H1 (cell line): ENCODE measurements around the gene OBSCN. TPM values are rescaled to one million over a fixed set of nuclear protein-coding genes. Genes with fewer than 3 reads are reported as not detected.

Experiments used
- CTCF ChIA-PET: fragments of 300-600 bp; sonication (Branson Sonifier 250); formaldehyde crosslinking; loops from one replicate; lab custom pipeline; 2021; ENCODE audit not compliant: partially characterized antibody; lab: Charles Lee
- POLR2A ChIA-PET: fragments of 300-600 bp; sonication (Branson Sonifier 250); formaldehyde crosslinking; loops from one replicate; lab custom pipeline; 2021; ENCODE audit warnings: inconsistent platforms; ENCODE audit not compliant: partially characterized antibody; lab: Charles Lee
- DNase-seq, 2 experiments: peaks; one replicate each; pipeline versions ENCODE4 v3.0.0 to v3.0.0-alpha.2; 2010 to 2022; ENCODE audit warnings: low spot score in 2 of 2, low read depth in 1 of 2, mixed read lengths in 1 of 2
- FAIRE-seq: peaks from 2 replicates; lab custom pipeline; 2011; peaks lifted over from hg19 to GRCh38; lab: Jason Lieb, UNC
- H2AFZ ChIP-seq: 2 replicates; pipeline ENCODE4 v1.8.1; 2012; ENCODE audit warnings: low read length, inconsistent platforms
- H2AK5ac ChIP-seq: 2 replicates; pipeline ENCODE4 v1.6.1; 2013; ENCODE audit warnings: low read depth, low read length
- H2BK120ac ChIP-seq: replicated peaks from 2 replicates; pipeline ENCODE3; 2013; ENCODE audit warnings: low read depth, low read length, inconsistent platforms
- H2BK12ac ChIP-seq: 2 replicates; pipeline ENCODE4 v1.6.1; 2013; ENCODE audit warnings: low read depth, low read length
- H2BK15ac ChIP-seq: 2 replicates; pipeline ENCODE4 v1.6.1; 2013; ENCODE audit warnings: low read length
- H2BK20ac ChIP-seq: 2 replicates; pipeline ENCODE4 v1.6.1; 2013; ENCODE audit warnings: low read length
- H2BK5ac ChIP-seq: 2 replicates; pipeline ENCODE4 v1.6.1; 2013; ENCODE audit warnings: low read depth, low read length
- H3K14ac ChIP-seq: 2 replicates; pipeline ENCODE4 v1.6.1; 2013; ENCODE audit warnings: inconsistent platforms; ENCODE audit not compliant: insufficient read length
- H3K18ac ChIP-seq: 2 replicates; pipeline ENCODE4 v1.6.1; 2013; ENCODE audit warnings: low read length; ENCODE audit errors: extremely low read depth
- H3K23ac ChIP-seq: 2 replicates; pipeline ENCODE4 v1.6.1; 2013; ENCODE audit warnings: inconsistent platforms; ENCODE audit not compliant: insufficient read length
- H3K23me2 ChIP-seq: 2 replicates; pipeline ENCODE4 v1.6.1; 2013; ENCODE audit warnings: low read depth, low read length
- H3K27ac ChIP-seq: 2 replicates; pipeline ENCODE4 v1.6.1; 2011; ENCODE audit warnings: low read depth, low read length, inconsistent platforms
- H3K27me3 ChIP-seq, 4 experiments: replicated peaks in 1 of 4; 1 replicate in 1 of 4; 2 replicates in 3 of 4; pipeline versions ENCODE4 v1.6.1 to v1.8.1; 2011 to 2013; ENCODE audit warnings: low read length in 3 of 4, mild to moderate bottlenecking in 3 of 4, inconsistent platforms in 2 of 4, mixed read lengths in 2 of 4, moderate library complexity in 1 of 4; ENCODE audit not compliant: control insufficient read depth in 3 of 4, insufficient read depth in 3 of 4; ENCODE audit errors: extremely low read depth in 1 of 4
- H3K36me3 ChIP-seq, 4 experiments: 2 replicates each; pipeline versions ENCODE4 v1.6.1 to v1.8.1; 2011 to 2013; ENCODE audit warnings: mild to moderate bottlenecking in 4 of 4, low read length in 3 of 4, moderate library complexity in 2 of 4, control low read depth in 1 of 4, inconsistent platforms in 1 of 4; ENCODE audit not compliant: insufficient read depth in 4 of 4, control insufficient read depth in 2 of 4
- H3K4ac ChIP-seq: replicated peaks from 2 replicates; pipeline ENCODE3; 2013; ENCODE audit warnings: low read length, low read depth, mixed read lengths, inconsistent platforms; ENCODE audit not compliant: insufficient read length
- H3K4me1 ChIP-seq, 4 experiments: replicated peaks in 1 of 4; 1 replicate in 1 of 4; 2 replicates in 3 of 4; pipeline versions ENCODE4 v1.6.1 to v1.8.1; 2011 to 2013; ENCODE audit warnings: low read length in 3 of 4, inconsistent platforms in 2 of 4, mixed read lengths in 1 of 4; ENCODE audit not compliant: insufficient read depth in 4 of 4, control insufficient read depth in 3 of 4
- H3K4me2 ChIP-seq, 2 experiments: 2 replicates each; pipeline versions ENCODE4 v1.6.1 to v1.8.1; 2011 to 2013; ENCODE audit warnings: low read depth in 2 of 2, low read length in 2 of 2, control low read depth in 1 of 2, inconsistent platforms in 1 of 2, mild to moderate bottlenecking in 1 of 2; ENCODE audit not compliant: insufficient read depth in 1 of 2
- H3K4me3 ChIP-seq, 4 experiments: fragments of 200-600, 300-600 bp in 1 of 4; sonication (generic), shearing (Covaris generic), sonication (Bioruptor Twin) in 1 of 4; 2 replicates each; pipeline versions ENCODE4 v1.5.1 to v1.8.1; 2011 to 2016; ENCODE audit warnings: low read length in 4 of 4, low read depth in 3 of 4, control low read depth in 2 of 4, inconsistent platforms in 2 of 4, mild to moderate bottlenecking in 2 of 4, mixed read lengths in 1 of 4, moderate library complexity in 1 of 4; ENCODE audit not compliant: insufficient read depth in 2 of 4; ENCODE audit errors: extremely low read depth in 1 of 4
- H3K56ac ChIP-seq: replicated peaks from 2 replicates; pipeline ENCODE3; 2013; ENCODE audit warnings: low read depth, mild to moderate bottlenecking, mixed read lengths, low read length, inconsistent platforms; ENCODE audit not compliant: insufficient read length
- H3K79me1 ChIP-seq: 2 replicates; pipeline ENCODE4 v1.6.1; 2013; ENCODE audit warnings: low read depth, low read length, control low read depth
- H3K79me2 ChIP-seq, 2 experiments: 2 replicates each; pipeline versions ENCODE4 v1.6.1 to v1.8.1; 2012 to 2013; ENCODE audit warnings: low read length in 2 of 2, mild to moderate bottlenecking in 2 of 2, inconsistent platforms in 1 of 2; ENCODE audit not compliant: insufficient read depth in 2 of 2, control insufficient read depth in 1 of 2
- H3K9ac ChIP-seq, 4 experiments: replicated peaks in 1 of 4; 1 replicate in 1 of 4; 2 replicates in 3 of 4; pipeline versions ENCODE4 v1.6.1 to v1.8.1; 2011 to 2013; ENCODE audit warnings: low read depth in 3 of 4, low read length in 3 of 4, control low read depth in 2 of 4, mild to moderate bottlenecking in 2 of 4, moderate library complexity in 2 of 4, inconsistent platforms in 1 of 4; ENCODE audit errors: extremely low read depth in 1 of 4
- H3K9me3 ChIP-seq, 2 experiments: 2 replicates each; pipeline versions ENCODE4 v1.6.1 to v1.8.1; 2012 to 2013; ENCODE audit warnings: mild to moderate bottlenecking in 2 of 2, moderate library complexity in 2 of 2, control low read depth in 1 of 2, inconsistent platforms in 1 of 2, low read depth in 1 of 2, low read length in 1 of 2, mixed read lengths in 1 of 2; ENCODE audit not compliant: insufficient read depth in 2 of 2
- H4K20me1 ChIP-seq, 2 experiments: replicated peaks in 1 of 2; 2 replicates each; pipeline versions ENCODE3 to v1.8.1; 2011 to 2013; ENCODE audit warnings: inconsistent platforms in 2 of 2, low read length in 2 of 2, mild to moderate bottlenecking in 1 of 2; ENCODE audit not compliant: insufficient read depth in 2 of 2, control insufficient read depth in 1 of 2
- H4K5ac ChIP-seq: 2 replicates; pipeline ENCODE4 v1.6.1; 2013; ENCODE audit warnings: low read length, low read depth, mixed read lengths, inconsistent platforms; ENCODE audit not compliant: insufficient read length
- H4K8ac ChIP-seq: 2 replicates; pipeline ENCODE4 v1.8.0; 2013; ENCODE audit warnings: mild to moderate bottlenecking, moderate library complexity, low read length, inconsistent platforms; ENCODE audit not compliant: insufficient read depth; ENCODE audit errors: extremely low read depth
- H4K91ac ChIP-seq: replicated peaks from 2 replicates; pipeline ENCODE3; 2013; ENCODE audit warnings: low read length, mixed read lengths, inconsistent platforms; ENCODE audit not compliant: insufficient read length
- GTF2F1 ChIP-seq: IDR thresholded peaks from 2 replicates; pipeline ENCODE4 v1.6.1; 2012; ENCODE audit warnings: low read depth, low read length, improper control_type of control experiment, borderline replicate concordance
- HDAC6 ChIP-seq: IDR thresholded peaks from one replicate; pipeline ENCODE4 v1.7.1; 2012; ENCODE audit warnings: low read depth, mild to moderate bottlenecking, inconsistent platforms, low read length, moderate library complexity
- POLR2AphosphoS5 ChIP-seq: IDR thresholded peaks from 2 replicates; pipeline ENCODE4 v1.6.1; 2011; ENCODE audit warnings: low read depth, low read length
- RAD21 ChIP-seq, 2 experiments: IDR thresholded peaks in 1 of 2; conservative IDR thresholded peaks in 1 of 2; 2 replicates each; pipeline ENCODE4 v1.6.1; 2011; ENCODE audit warnings: low read depth in 2 of 2, low read length in 2 of 2, improper control_type of control experiment in 1 of 2, inconsistent platforms in 1 of 2, mild to moderate bottlenecking in 1 of 2, moderate library complexity in 1 of 2
- RXRA ChIP-seq: IDR thresholded peaks from 2 replicates; pipeline ENCODE4 v1.6.1; 2011; ENCODE audit warnings: low read depth, mild to moderate bottlenecking, low read length, moderate library complexity; ENCODE audit not compliant: insufficient read depth
- WGBS, 2 experiments: shearing (Covaris generic) in 1 of 2; methylation state at CpG; one replicate each; pipeline versions ENCODE4 v1.1.6 to v1.1.7; 2013 to 2015; ENCODE audit warnings: low lambda C conversion rate in 2 of 2, mixed read lengths in 2 of 2, inconsistent platforms in 1 of 2, low coverage in 1 of 2, missing lambda C conversion rate in 1 of 2; ENCODE audit not compliant: insufficient replicate concordance in 2 of 2, insufficient coverage in 1 of 2, insufficient read length in 1 of 2; ENCODE audit errors: extremely low coverage in 1 of 2, missing lambda C conversion rate in 1 of 2; 5-methylcytosine and 5-hydroxymethylcytosine counted together
- polyA plus RNA-seq, 7 experiments: library from polyadenylated mRNA; depleted of rRNA in 3 of 7; stranded (reverse) in 5 of 7; unstranded in 2 of 7; fragments of >200 nt in 5 of 7; fragments of 200-250 nt in 2 of 7; gene quantifications; 1 replicate in 5 of 7; 2 replicates in 1 of 7; 4 replicates in 1 of 7; pipeline versions ENCODE4 v1.2.1 to v1.2.3, GENCODE V29; 2011 to 2013; ENCODE audit warnings: missing spikeins in 2 of 7, mixed read lengths in 2 of 7
- total RNA-seq: library from RNA; stranded (reverse); fragmentation: NEBNext Ultra II Directional; extraction: Animal tissue kit (Norgen Biotek cat#: 25700); gene quantifications from 2 replicates; pipeline ENCODE4 v1.2.1, GENCODE V29; 2021

Gene OBSCN
- total and polyA plus RNA-seq, 2 of the 8 experiments (the other 6 are each of a cell fraction or from before 2014, with no cell fraction given): 7.5 to 28.4 TPM

GRCh38 chr1:228295981-228296380 lies 88.1 kb downstream of the OBSCN start:
- Histone ChIP-seq H3K4ac (no peak overlapping the region), H3K27me3 (peaks cover 0 to 4% (median 0%) of the 10 kb centered on the region in 4 experiments; a peak in 1 of 7 replicates), H4K5ac (no peak overlapping the region), H3K36me3 (peaks cover 0 to 31% (median 3%) of the 10 kb centered on the region in 4 experiments; a peak in 5 of 8 replicates), H2BK120ac (no peak overlapping the region), H4K8ac (no peak overlapping the region), H3K9me3 (peaks cover 45 to 62% of the 10 kb centered on the region in 2 experiments), H4K20me1 (no peaks in the 10 kb centered on the region), H4K91ac (no peak overlapping the region), H3K4me3 (no peak overlapping the region), H3K23me2 (no peaks in the 10 kb centered on the region), H3K14ac (no peak overlapping the region), H2BK5ac (no peak overlapping the region), H3K56ac (no peak overlapping the region), H3K27ac (no peak overlapping the region), H2BK12ac (no peak overlapping the region), H2BK15ac (no peak overlapping the region), H3K79me2 (no peaks in the 10 kb centered on the region), H3K79me1 (no peaks in the 10 kb centered on the region), H3K23ac (no peak overlapping the region), H3K4me2 (no peak overlapping the region), H3K4me1 (no peaks in the 10 kb centered on the region), H3K9ac (no peak overlapping the region), H3K18ac (no peak overlapping the region), H2AFZ (no peak overlapping the region), H2AK5ac (no peak overlapping the region), H2BK20ac (no peak overlapping the region)
- ChIA-PET CTCF (interaction anchor here (0.6 to 1.3 kb wide), 4 partner anchors 13 to 101 kb away, joined by 3 read pairs; no protein-coding TSS in a partner anchor), POLR2A (interaction anchor here (1.2 kb wide), 1 partner anchor 11 kb away, joined by 3 read pairs; no protein-coding TSS in a partner anchor)
- TF ChIP-seq HDAC6: no peak
- TF ChIP-seq RXRA: no peak
- no peak for TF ChIP-seq POLR2AphosphoS5
- TF ChIP-seq RAD21 (IDR thresholded peaks at IDR 0.05 in 1 of 2, conservative IDR thresholded peaks at IDR 0.05 in 1 of 2; ENCODE audit: low read depth in 2 of 2, low read length in 2 of 2): no peak
- TF ChIP-seq GTF2F1: no peak
- FAIRE-seq (no peak), DNase-seq (no peak)
- whole genome bisulfite sequencing, 2 experiments: 86% methylated on average over 2 of the region's 2 CpGs; no CpG with 5 or more reads in 1 of the 2 experiments
